IMR-90 (cell line): ENCODE measurements around the gene PRSS22. TPM values are rescaled to one million over a fixed set of nuclear protein-coding genes. Genes with fewer than 3 reads are reported as not detected.

Source experiments
- ATAC-seq: fragments of 200-7000 bp; cut with Tn5 transposase; 2 replicates; pipeline ENCODE4 v1.9.1; 2020; ENCODE audit warnings: low read depth, mild to moderate bottlenecking, moderate library complexity
- BruUV-seq: library from RNA; stranded (reverse); fragments of 400-500 nt; replicated peaks from 2 replicates; lab custom pipeline; 2021; lab: Mats Ljungman, UMichigan
- CTCF ChIA-PET: fragments of 300-600 bp; formaldehyde crosslinking; extraction: SDS; loops from one replicate; lab custom pipeline; 2021; ENCODE audit warnings: antibody characterized with exemption; lab: Yijun Ruan, JAX
- POLR2A ChIA-PET: fragments of 300-600 bp; sonication (Branson Sonifier 250); formaldehyde crosslinking; loops from one replicate; lab custom pipeline; 2022; ENCODE audit warnings: antibody characterized with exemption; ENCODE audit not compliant: unreplicated experiment; lab: Charles Lee
- DNase-seq: peaks from one replicate; pipeline ENCODE4 v3.0.0; 2013
- H2AFZ ChIP-seq: replicated peaks from 2 replicates; pipeline ENCODE3; 2013; ENCODE audit warnings: low read length, mild to moderate bottlenecking; ENCODE audit not compliant: poor library complexity
- H2AK5ac ChIP-seq: 2 replicates; pipeline ENCODE4 v1.6.1; 2013; ENCODE audit warnings: low read depth, low read length, inconsistent platforms
- H2AK9ac ChIP-seq: replicated peaks from 2 replicates; pipeline ENCODE3; 2013; ENCODE audit warnings: mild to moderate bottlenecking, low read depth, low read length, moderate library complexity; ENCODE audit not compliant: poor library complexity
- H2BK120ac ChIP-seq: 2 replicates; pipeline ENCODE4 v1.6.1; 2013; ENCODE audit warnings: low read depth, low read length, inconsistent platforms
- H2BK15ac ChIP-seq: 3 replicates; pipeline ENCODE4 v1.6.1; 2013; ENCODE audit warnings: low read depth, low read length, inconsistent platforms
- H2BK20ac ChIP-seq: 2 replicates; pipeline ENCODE4 v1.6.1; 2013; ENCODE audit warnings: low read depth, mild to moderate bottlenecking, inconsistent platforms, low read length, moderate library complexity
- H2BK5ac ChIP-seq: 2 replicates; pipeline ENCODE4 v1.6.1; 2013; ENCODE audit warnings: mild to moderate bottlenecking, low read depth, low read length, inconsistent platforms; ENCODE audit not compliant: poor library complexity, severe bottlenecking
- H3K14ac ChIP-seq: replicated peaks from 2 replicates; pipeline ENCODE4 v1.6.1; 2013; ENCODE audit warnings: low read depth, low read length, inconsistent platforms
- H3K18ac ChIP-seq: 2 replicates; pipeline ENCODE4 v1.6.1; 2013; ENCODE audit warnings: low read depth, low read length, control low read depth
- H3K23ac ChIP-seq: 2 replicates; pipeline ENCODE4 v1.6.1; 2013; ENCODE audit warnings: low read depth, low read length, inconsistent platforms
- H3K27ac ChIP-seq: 2 replicates; pipeline ENCODE4 v1.5.1; 2013; ENCODE audit warnings: mild to moderate bottlenecking, control low read depth, low read length; ENCODE audit not compliant: insufficient read depth
- H3K27me3 ChIP-seq: 2 replicates; pipeline ENCODE4 v1.6.1; 2013; ENCODE audit warnings: low read length; ENCODE audit not compliant: control insufficient read depth, insufficient read depth
- H3K36me3 ChIP-seq: 2 replicates; pipeline ENCODE4 v1.6.1; 2013; ENCODE audit warnings: low read length, mixed read lengths; ENCODE audit not compliant: control insufficient read depth, insufficient read depth
- H3K4ac ChIP-seq: 2 replicates; pipeline ENCODE4 v1.6.1; 2013; ENCODE audit warnings: low read depth, low read length, inconsistent platforms
- H3K4me1 ChIP-seq: 2 replicates; pipeline ENCODE4 v1.6.1; 2013; ENCODE audit warnings: low read length, mixed read lengths; ENCODE audit not compliant: control insufficient read depth, insufficient read depth
- H3K4me2 ChIP-seq: 2 replicates; pipeline ENCODE4 v1.6.1; 2013; ENCODE audit warnings: low read depth, mild to moderate bottlenecking, control low read depth, low read length, moderate library complexity
- H3K4me3 ChIP-seq: 2 replicates; pipeline ENCODE4 v1.5.1; 2013; ENCODE audit warnings: low read depth, mild to moderate bottlenecking, control low read depth, low read length, moderate library complexity; ENCODE audit not compliant: insufficient read depth
- H3K56ac ChIP-seq: 2 replicates; pipeline ENCODE4 v1.6.1; 2013; ENCODE audit warnings: low read length, inconsistent platforms; ENCODE audit not compliant: insufficient read depth; ENCODE audit errors: extremely low read depth
- H3K79me1 ChIP-seq, 2 experiments: 2 replicates each; pipeline ENCODE4 v1.6.1; 2013; ENCODE audit warnings: low read length in 2 of 2, inconsistent platforms in 1 of 2, low read depth in 1 of 2
- H3K9ac ChIP-seq: 2 replicates; pipeline ENCODE4 v1.6.1; 2013; ENCODE audit warnings: low read depth, low read length, control low read depth
- H3K9me1 ChIP-seq: 2 replicates; pipeline ENCODE4 v1.6.1; 2013; ENCODE audit warnings: low read length, inconsistent platforms; ENCODE audit not compliant: insufficient read depth
- H3K9me3 ChIP-seq: 2 replicates; pipeline ENCODE4 v1.6.1; 2013; ENCODE audit warnings: low read length; ENCODE audit not compliant: control insufficient read depth, insufficient read depth
- H4K20me1 ChIP-seq: 2 replicates; pipeline ENCODE4 v1.6.1; 2013; ENCODE audit warnings: low read length, inconsistent platforms; ENCODE audit not compliant: insufficient read depth
- H4K5ac ChIP-seq: 2 replicates; pipeline ENCODE4 v1.6.1; 2013; ENCODE audit warnings: mild to moderate bottlenecking, low read depth, low read length, control low read depth
- H4K8ac ChIP-seq, 2 experiments: 2 replicates each; pipeline ENCODE4 v1.6.1; 2013; ENCODE audit warnings: low read depth in 2 of 2, low read length in 2 of 2, control low read depth in 1 of 2, inconsistent platforms in 1 of 2
- H4K91ac ChIP-seq: 2 replicates; pipeline ENCODE4 v1.6.1; 2013; ENCODE audit warnings: low read depth, low read length, inconsistent platforms; ENCODE audit not compliant: insufficient read depth
- FOS ChIP-seq: fragments of 150-350 bp; IDR thresholded peaks from 2 replicates; pipeline ENCODE4 v1.6.1; 2016; ENCODE audit warnings: low read depth, low read length
- MXI1 ChIP-seq: IDR thresholded peaks from 2 replicates; pipeline ENCODE4 v1.6.1; 2012; ENCODE audit warnings: low read depth, mild to moderate bottlenecking, low read length, moderate library complexity, borderline replicate concordance
- RFX5 ChIP-seq: IDR thresholded peaks from 2 replicates; pipeline ENCODE4 v1.8.0; 2012; ENCODE audit warnings: low read depth, mild to moderate bottlenecking, low read length, moderate library complexity
- SMC3 ChIP-seq: fragments of 150-350 bp; IDR thresholded peaks from 2 replicates; pipeline ENCODE4 v1.6.1; 2016; ENCODE audit warnings: low read depth, mild to moderate bottlenecking, antibody characterized with exemption, low read length, moderate library complexity
- WGBS, 2 experiments: methylation state at CpG; one replicate each; pipeline versions ENCODE4 v1.1.5 to v1.1.7; 2013; ENCODE audit warnings: missing lambda C conversion rate in 2 of 2; ENCODE audit not compliant: insufficient read length in 1 of 2; ENCODE audit errors: extremely low coverage in 2 of 2; 5-methylcytosine and 5-hydroxymethylcytosine counted together
- dilution Hi-C: fragments of 300-500 bp; cut with HindIII; formaldehyde crosslinking; loops from one replicate; pipeline ENCODE4 v1.14.3; 2018; ENCODE audit warnings: low sequenced_read_pairs; ENCODE audit not compliant: unreplicated experiment
- in situ Hi-C: fragments of 300-500 bp; cut with MboI; formaldehyde crosslinking; loops from 3 replicates; pipeline ENCODE4 v1.14.3; 2019; ENCODE audit warnings: low sequenced_read_pairs, inconsistent platforms, mixed read lengths
- intact Hi-C: fragments of 100-400 bp; cut with micrococcal nuclease; formaldehyde crosslinking; loops from 2 replicates; pipeline ENCODE4 v1.10.0; 2022
- polyA plus RNA-seq, 3 experiments: library from polyadenylated mRNA; depleted of rRNA; stranded (reverse); fragments of >200 nt; gene quantifications; 2 replicates each; pipeline ENCODE4 v1.2.3, GENCODE V29; 2012; ENCODE audit warnings: low replicate concordance in 1 of 3
- total RNA-seq: library from RNA; depleted of rRNA; stranded (reverse); fragments of >200 nt; gene quantifications from 2 replicates; pipeline ENCODE4 v1.2.3, GENCODE V29; 2012
- TF ChIP-seq, protein P1 (sequence below): fragments of 150-350 bp; IDR thresholded peaks from 2 replicates; pipeline ENCODE4 v1.6.1; 2017; ENCODE audit warnings: mild to moderate bottlenecking, antibody characterized with exemption, low read length, low read depth
- TF ChIP-seq, protein P2 (sequence below): conservative IDR thresholded peaks from 2 replicates; pipeline ENCODE4 v1.5.1; 2012; ENCODE audit warnings: mild to moderate bottlenecking, low read depth, low read length, improper control_type of control experiment

Gene PRSS22
- total and polyA plus RNA-seq, 2 of the 4 experiments (the other 2 are of a cell fraction), result not detected

DNA sequence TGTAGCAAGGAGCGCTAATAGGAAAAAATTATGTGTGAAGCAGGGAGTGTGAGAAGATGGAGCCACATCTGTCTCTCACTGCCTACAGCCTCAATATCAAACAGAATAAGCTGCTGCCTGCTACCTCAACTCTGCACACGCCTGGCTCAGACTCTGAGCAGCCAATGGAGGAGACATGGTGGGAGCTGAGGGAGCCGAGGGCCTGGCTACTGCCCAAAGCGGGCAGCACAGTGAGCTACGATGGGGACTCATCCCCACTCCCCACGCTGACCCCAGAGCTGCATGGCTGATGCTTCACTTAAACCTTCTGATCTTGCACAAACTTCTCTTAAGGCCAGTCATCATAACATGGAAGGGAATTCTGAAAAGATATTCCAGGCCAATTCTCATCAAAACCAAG lies 14.0 kb upstream of the PRSS22 start:
- no peak overlapping the region for H2BK15ac ChIP-seq
- ChIA-PET POLR2A (no interaction called here), CTCF (interaction anchor here (1.1 to 3.9 kb wide), 2 partner anchors 33 to 55 kb away, joined by 3 to 23 read pairs; no protein-coding TSS in a partner anchor)
- DNase-seq (no peak), ATAC-seq (no peak)
- no peak overlapping the region for H2BK5ac ChIP-seq
- no peaks in the 10 kb centered on the region for H4K20me1 ChIP-seq
- peaks cover 3% of the 10 kb centered on the region for H3K4me1 ChIP-seq
- H2AK9ac ChIP-seq, result no peak overlapping the region
- H3K27ac ChIP-seq, result no peak overlapping the region
- intact Hi-C loops (no loop called here), in situ Hi-C loops (no loop called here), dilution Hi-C loops (no loop called here)
- H3K79me1 ChIP-seq, result no peaks in the 10 kb centered on the region
- H2AFZ ChIP-seq, result no peak overlapping the region
- H3K14ac ChIP-seq, result no peak overlapping the region
- peak overlapping the region; percentile 17; the same call in 1 of the 2 replicates for H2BK120ac ChIP-seq
- no CpG with 5 or more reads among the region's 6 CpGs for WGBS, 2 experiments
- H3K4ac ChIP-seq, result no peak overlapping the region
- H3K56ac ChIP-seq, result no peak overlapping the region
- no peak overlapping the region for H2AK5ac ChIP-seq
- H3K23ac ChIP-seq, result no peak overlapping the region
- H3K36me3 ChIP-seq, result no peaks in the 10 kb centered on the region
- H4K5ac ChIP-seq, result no peak overlapping the region
- H4K91ac ChIP-seq, result no peak overlapping the region
- no peak overlapping the region for H3K4me3 ChIP-seq
- H2BK20ac ChIP-seq, result no peak overlapping the region
- no peaks in the 10 kb centered on the region for H3K9me1 ChIP-seq
- H3K4me2 ChIP-seq, result no peak overlapping the region
- TF ChIP-seq, protein P1, sequence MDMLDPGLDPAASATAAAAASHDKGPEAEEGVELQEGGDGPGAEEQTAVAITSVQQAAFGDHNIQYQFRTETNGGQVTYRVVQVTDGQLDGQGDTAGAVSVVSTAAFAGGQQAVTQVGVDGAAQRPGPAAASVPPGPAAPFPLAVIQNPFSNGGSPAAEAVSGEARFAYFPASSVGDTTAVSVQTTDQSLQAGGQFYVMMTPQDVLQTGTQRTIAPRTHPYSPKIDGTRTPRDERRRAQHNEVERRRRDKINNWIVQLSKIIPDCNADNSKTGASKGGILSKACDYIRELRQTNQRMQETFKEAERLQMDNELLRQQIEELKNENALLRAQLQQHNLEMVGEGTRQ, result no peak
- no peak for TF ChIP-seq SMC3
- TF ChIP-seq MXI1, result no peak
- TF ChIP-seq RFX5, result no peak
- TF ChIP-seq, protein P2, sequence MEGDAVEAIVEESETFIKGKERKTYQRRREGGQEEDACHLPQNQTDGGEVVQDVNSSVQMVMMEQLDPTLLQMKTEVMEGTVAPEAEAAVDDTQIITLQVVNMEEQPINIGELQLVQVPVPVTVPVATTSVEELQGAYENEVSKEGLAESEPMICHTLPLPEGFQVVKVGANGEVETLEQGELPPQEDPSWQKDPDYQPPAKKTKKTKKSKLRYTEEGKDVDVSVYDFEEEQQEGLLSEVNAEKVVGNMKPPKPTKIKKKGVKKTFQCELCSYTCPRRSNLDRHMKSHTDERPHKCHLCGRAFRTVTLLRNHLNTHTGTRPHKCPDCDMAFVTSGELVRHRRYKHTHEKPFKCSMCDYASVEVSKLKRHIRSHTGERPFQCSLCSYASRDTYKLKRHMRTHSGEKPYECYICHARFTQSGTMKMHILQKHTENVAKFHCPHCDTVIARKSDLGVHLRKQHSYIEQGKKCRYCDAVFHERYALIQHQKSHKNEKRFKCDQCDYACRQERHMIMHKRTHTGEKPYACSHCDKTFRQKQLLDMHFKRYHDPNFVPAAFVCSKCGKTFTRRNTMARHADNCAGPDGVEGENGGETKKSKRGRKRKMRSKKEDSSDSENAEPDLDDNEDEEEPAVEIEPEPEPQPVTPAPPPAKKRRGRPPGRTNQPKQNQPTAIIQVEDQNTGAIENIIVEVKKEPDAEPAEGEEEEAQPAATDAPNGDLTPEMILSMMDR, result no peak
- TF ChIP-seq FOS, result no peak
- H3K9ac ChIP-seq, result no peak overlapping the region
- no TSS peak for BruUV-seq
- no peak overlapping the region for H3K18ac ChIP-seq
- no peaks in the 10 kb centered on the region for H3K27me3 ChIP-seq
- H3K9me3 ChIP-seq, result no peaks in the 10 kb centered on the region
- no peak overlapping the region for H4K8ac ChIP-seq
